Stimulated activated CD8-positive, alpha-beta memory T cell treated with anti-CD3 and anti-CD28 coated beads, Interleukin-2, amount 100 ng/mL, for 1 hour (primary cell): Measurements from ENCODE around the gene AFAP1.

Experiments
- DNase-seq, 2 donors: peaks; one replicate each; pipeline ENCODE4 v3.0.0-alpha.2; 2020; ENCODE audit warnings: low read depth in 2 of 2

AFAP1 gene

GRCh38 chr4:7803992-7804755 lies 135.5 kb downstream of the AFAP1 start:
- DNase-seq, result peak; percentile 44 to 68

- DNase-seq, result no peak
Measured at GRCh38 chr4:7803371-7803770, 136.3 kb downstream of the AFAP1 start.

- DNase-seq, result peak; percentile 52 to 60
Measured at GRCh38 chr4:7802093-7802726, 137.5 kb downstream of the AFAP1 start.

GRCh38 chr4:7801641-7802040 lies 138.0 kb downstream of the AFAP1 start:
- DNase-seq, result no peak

- DNase-seq, result no peak
Measured at GRCh38 chr4:7801001-7801400, 138.7 kb downstream of the AFAP1 start.

GRCh38 chr4:7800410-7800809 lies 139.3 kb downstream of the AFAP1 start:
- DNase-seq, result no peak

GRCh38 chr4:7799736-7800135 lies 139.9 kb downstream of the AFAP1 start:
- no peak for DNase-seq

- no peak for DNase-seq
Measured at GRCh38 chr4:7799306-7799705, 140.4 kb downstream of the AFAP1 start.

- DNase-seq, result no peak
Measured at GRCh38 chr4:7798178-7798995, 141.3 kb downstream of the AFAP1 start.

- no peak for DNase-seq
Measured at GRCh38 chr4:7797330-7797729, 142.3 kb downstream of the AFAP1 start.

- no peak for DNase-seq
Measured at GRCh38 chr4:7795983-7796382, 143.7 kb downstream of the AFAP1 start.

- no peak for DNase-seq
Measured at GRCh38 chr4:7793186-7793585, 146.5 kb downstream of the AFAP1 start.

- no peak for DNase-seq
Measured at GRCh38 chr4:7792616-7793015, 147.0 kb downstream of the AFAP1 start.

GRCh38 chr4:7790999-7791398 lies 148.7 kb downstream of the AFAP1 start:
- no peak for DNase-seq

GRCh38 chr4:7790023-7790422 lies 149.6 kb downstream of the AFAP1 start:
- no peak for DNase-seq

GRCh38 chr4:7788694-7789425 lies 150.8 kb downstream of the AFAP1 start:
- DNase-seq, result no peak

GRCh38 chr4:7788193-7788592 lies 151.5 kb downstream of the AFAP1 start:
- DNase-seq, result no peak

GRCh38 chr4:7787681-7788141 lies 151.9 kb downstream of the AFAP1 start:
- DNase-seq, result no peak

- no peak for DNase-seq
Measured at GRCh38 chr4:7787067-7787466, 152.6 kb downstream of the AFAP1 start.

- no peak for DNase-seq
Measured at GRCh38 chr4:7786517-7786916, 153.1 kb downstream of the AFAP1 start.

- DNase-seq, result no peak
Measured at GRCh38 chr4:7786040-7786439, 153.6 kb downstream of the AFAP1 start.

- DNase-seq, result no peak
Measured at GRCh38 chr4:7785017-7785416, 154.6 kb downstream of the AFAP1 start.
